T-helper 1 cell treated with Interleukin-12 subunit alpha and Interleukin-12 subunit beta and Interleukin-4 antibody, amounts not matched to agents 30 μg/mL and 1 μg/mL, for 36 hours (primary cell): ENCODE data around the gene DHX35.

Experiments used
- H3K27ac Mint-ChIP-seq: one replicate; pipeline ENCODE4 v1.8.0; 2021; ENCODE audit warnings: mild to moderate bottlenecking, mixed read lengths
- H3K27me3 Mint-ChIP-seq: one replicate; pipeline ENCODE4 v1.8.0; 2021; ENCODE audit warnings: low read depth, mixed read lengths
- H3K36me3 Mint-ChIP-seq: one replicate; pipeline ENCODE4 v1.8.0; 2021; ENCODE audit warnings: low read depth, mixed read lengths
- H3K4me1 Mint-ChIP-seq: one replicate; pipeline ENCODE4 v1.8.0; 2021; ENCODE audit warnings: low read depth, mixed read lengths
- H3K4me3 Mint-ChIP-seq: one replicate; pipeline ENCODE4 v1.8.0; 2021; ENCODE audit warnings: mild to moderate bottlenecking, moderate library complexity, mixed read lengths
- H3K9me3 Mint-ChIP-seq: one replicate; pipeline ENCODE4 v1.8.0; 2021; ENCODE audit warnings: mixed read lengths

DHX35 gene, protein sequence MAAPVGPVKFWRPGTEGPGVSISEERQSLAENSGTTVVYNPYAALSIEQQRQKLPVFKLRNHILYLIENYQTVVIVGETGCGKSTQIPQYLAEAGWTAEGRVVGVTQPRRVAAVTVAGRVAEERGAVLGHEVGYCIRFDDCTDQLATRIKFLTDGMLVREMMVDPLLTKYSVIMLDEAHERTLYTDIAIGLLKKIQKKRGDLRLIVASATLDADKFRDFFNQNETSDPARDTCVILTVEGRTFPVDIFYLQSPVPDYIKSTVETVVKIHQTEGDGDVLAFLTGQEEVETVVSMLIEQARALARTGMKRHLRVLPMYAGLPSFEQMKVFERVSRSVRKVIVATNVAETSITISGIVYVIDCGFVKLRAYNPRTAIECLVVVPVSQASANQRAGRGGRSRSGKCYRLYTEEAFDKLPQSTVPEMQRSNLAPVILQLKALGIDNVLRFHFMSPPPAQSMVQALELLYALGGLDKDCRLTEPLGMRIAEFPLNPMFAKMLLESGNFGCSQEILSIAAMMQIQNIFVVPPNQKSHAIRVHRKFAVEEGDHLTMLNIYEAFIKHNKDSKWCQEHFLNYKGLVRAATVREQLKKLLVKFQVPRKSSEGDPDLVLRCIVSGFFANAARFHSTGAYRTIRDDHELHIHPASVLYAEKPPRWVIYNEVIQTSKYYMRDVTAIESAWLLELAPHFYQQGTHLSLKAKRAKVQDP

GRCh38 chr20:38962044-38962927 is at the start of gene DHX35:
DHX35 (plus strand) TSS chr20:38962344; CDS start chr20:38962368, 24 bp downstream.
- H3K9me3 Mint-ChIP-seq = no peaks in the 10 kb centered on the region
- H3K4me1 Mint-ChIP-seq = peaks cover 26% of the 10 kb centered on the region
- peak within 1 kb of the TSS; percentile 94 for H3K27ac Mint-ChIP-seq
- peak within 1 kb of the TSS; percentile 92 for H3K4me3 Mint-ChIP-seq
- no peaks in the 10 kb centered on the region for H3K27me3 Mint-ChIP-seq
- H3K36me3 Mint-ChIP-seq = peaks cover 12% of the 10 kb centered on the region

- Mint-ChIP-seq H3K27me3 (no peaks in the 10 kb centered on the region), H3K36me3 (peaks cover 33% of the 10 kb centered on the region), H3K27ac (no peak overlapping the region), H3K4me3 (no peak overlapping the region), H3K4me1 (peaks cover under 1% of the 10 kb centered on the region), H3K9me3 (no peaks in the 10 kb centered on the region)
Observed at GRCh38 chr20:38915355-38915754, 46.8 kb upstream of the DHX35 start.

DNA sequence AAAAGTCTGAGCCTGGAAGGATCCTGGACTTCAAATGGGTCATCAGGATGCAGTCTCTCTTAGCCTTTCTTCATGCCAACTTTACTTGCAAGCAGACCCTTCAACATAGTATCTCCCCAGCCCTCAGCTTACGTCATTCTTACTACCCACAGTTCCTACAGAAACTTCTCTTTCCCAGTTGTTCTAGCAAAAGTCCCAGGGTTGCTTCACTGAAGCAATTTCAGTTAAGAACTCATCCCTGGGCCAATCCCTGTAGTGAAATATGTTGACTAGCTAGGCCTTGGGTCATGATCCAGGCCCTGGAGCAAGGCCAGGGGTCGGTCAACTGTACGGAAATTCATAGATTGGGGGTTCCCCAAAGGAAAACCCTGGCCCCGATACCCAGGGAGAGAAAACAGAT is 44.5 kb upstream of the DHX35 start:
- H3K4me1 Mint-ChIP-seq = no peaks in the 10 kb centered on the region
- no peak overlapping the region for H3K27ac Mint-ChIP-seq
- no peaks in the 10 kb centered on the region for H3K27me3 Mint-ChIP-seq
- no peak overlapping the region for H3K4me3 Mint-ChIP-seq
- no peaks in the 10 kb centered on the region for H3K9me3 Mint-ChIP-seq
- peaks cover 35% of the 10 kb centered on the region for H3K36me3 Mint-ChIP-seq

GRCh38 chr20:38918172-38918571 is 44.0 kb upstream of the DHX35 start:
- Mint-ChIP-seq H3K4me1 (no peaks in the 10 kb centered on the region), H3K27ac (no peak overlapping the region), H3K36me3 (peaks cover 34% of the 10 kb centered on the region), H3K9me3 (no peaks in the 10 kb centered on the region), H3K4me3 (no peak overlapping the region), H3K27me3 (no peaks in the 10 kb centered on the region)

DNA sequence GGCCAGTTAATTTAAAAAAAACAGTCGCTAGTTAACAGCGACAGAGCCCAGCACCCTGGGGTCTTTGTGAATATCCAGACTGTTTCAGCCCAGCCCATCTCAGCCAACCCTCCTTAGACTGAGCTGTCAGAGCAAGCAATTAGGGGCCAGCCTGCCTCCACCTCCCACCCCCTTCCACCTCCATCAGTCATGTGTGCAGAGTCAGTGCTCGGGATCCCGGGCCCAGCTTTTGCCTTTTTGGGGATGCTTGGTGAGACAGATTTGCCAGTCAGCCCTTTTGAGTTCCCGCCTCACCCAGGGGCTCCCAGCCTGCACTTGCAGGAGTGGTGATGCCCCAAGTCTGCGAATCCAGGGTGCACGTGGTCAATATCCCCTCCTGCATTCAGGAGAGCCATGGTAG is 42.5 kb upstream of the DHX35 start:
- peaks cover 32% of the 10 kb centered on the region for H3K36me3 Mint-ChIP-seq
- H3K27me3 Mint-ChIP-seq = no peaks in the 10 kb centered on the region
- no peak overlapping the region for H3K27ac Mint-ChIP-seq
- H3K9me3 Mint-ChIP-seq = no peaks in the 10 kb centered on the region
- no peaks in the 10 kb centered on the region for H3K4me1 Mint-ChIP-seq
- H3K4me3 Mint-ChIP-seq = no peak overlapping the region

DNA sequence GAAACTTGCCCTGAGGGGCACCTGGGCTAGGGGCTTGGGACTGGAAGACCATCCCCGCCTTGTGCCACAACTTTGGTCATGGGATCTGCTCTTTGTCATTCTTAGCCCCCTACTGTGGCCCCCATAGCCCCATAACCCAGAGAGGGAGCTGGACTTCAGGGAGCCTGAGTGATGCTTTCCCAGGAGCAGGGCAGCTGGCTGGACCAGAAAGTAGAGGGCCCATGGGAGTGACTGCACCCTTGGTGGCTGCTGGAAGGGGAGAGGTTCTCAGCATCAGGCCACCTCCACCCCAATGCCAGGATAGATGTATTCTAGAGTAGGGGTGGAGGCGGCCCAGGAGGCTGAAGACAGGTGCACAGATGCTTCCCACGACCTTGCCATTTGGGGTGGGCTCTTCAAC is 41.7 kb upstream of the DHX35 start:
- H3K27ac Mint-ChIP-seq = no peak overlapping the region
- no peaks in the 10 kb centered on the region for H3K9me3 Mint-ChIP-seq
- H3K4me3 Mint-ChIP-seq = no peak overlapping the region
- H3K27me3 Mint-ChIP-seq = no peaks in the 10 kb centered on the region
- H3K4me1 Mint-ChIP-seq = no peaks in the 10 kb centered on the region
- H3K36me3 Mint-ChIP-seq = peaks cover 27% of the 10 kb centered on the region

- Mint-ChIP-seq H3K9me3 (no peaks in the 10 kb centered on the region), H3K4me3 (no peak overlapping the region), H3K36me3 (peaks cover 23% of the 10 kb centered on the region), H3K27me3 (no peaks in the 10 kb centered on the region), H3K27ac (no peak overlapping the region), H3K4me1 (no peaks in the 10 kb centered on the region)
Observed at GRCh38 chr20:38920851-38921250, 41.3 kb upstream of the DHX35 start.

- no peak overlapping the region for H3K4me3 Mint-ChIP-seq
- no peaks in the 10 kb centered on the region for H3K27me3 Mint-ChIP-seq
- peaks cover 18% of the 10 kb centered on the region for H3K4me1 Mint-ChIP-seq
- no peak overlapping the region for H3K27ac Mint-ChIP-seq
- H3K9me3 Mint-ChIP-seq = no peaks in the 10 kb centered on the region
- H3K36me3 Mint-ChIP-seq = peaks cover 9% of the 10 kb centered on the region
Observed at GRCh38 chr20:38924718-38925117, 37.4 kb upstream of the DHX35 start.

DNA sequence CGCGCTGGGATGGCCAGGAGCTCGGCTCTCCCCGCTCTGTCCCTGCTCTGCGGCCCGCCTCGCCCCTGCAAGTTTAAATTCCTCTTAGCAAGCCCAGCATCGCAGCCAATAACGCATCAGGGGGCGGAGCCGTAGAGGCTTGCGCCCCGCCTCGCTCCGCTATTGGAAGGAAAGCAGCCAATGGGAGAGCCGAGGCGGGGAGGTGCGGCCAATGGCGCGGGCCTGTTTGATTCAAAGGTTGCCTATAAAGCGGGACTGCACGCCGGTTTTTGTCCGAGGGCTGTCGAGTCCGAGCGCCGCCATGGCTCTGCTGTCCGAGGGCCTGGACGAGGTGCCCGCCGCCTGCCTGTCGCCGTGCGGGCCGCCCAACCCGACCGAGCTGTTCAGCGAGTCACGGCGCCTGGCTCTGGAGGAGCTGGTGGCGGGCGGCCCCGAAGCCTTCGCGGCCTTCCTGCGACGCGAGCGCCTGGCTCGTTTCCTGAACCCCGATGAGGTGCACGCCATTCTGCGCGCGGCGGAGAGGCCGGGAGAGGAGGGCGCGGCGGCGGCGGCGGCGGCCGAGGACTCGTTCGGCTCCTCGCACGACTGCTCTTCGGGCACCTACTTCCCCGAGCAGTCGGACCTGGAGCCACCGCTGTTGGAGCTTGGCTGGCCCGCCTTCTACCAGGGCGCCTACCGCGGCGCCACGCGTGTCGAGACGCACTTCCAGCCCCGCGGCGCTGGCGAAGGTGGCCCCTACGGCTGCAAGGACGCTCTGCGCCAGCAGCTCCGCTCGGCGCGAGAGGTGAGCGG is 35.8 kb upstream of the DHX35 start, which contains the start of gene FAM83D:
FAM83D (plus strand) TSS at position 276 of the 792 bp plus-strand sequence; CDS start at position 302, 26 bp downstream.
- Mint-ChIP-seq H3K27ac (peak within 1 kb of the TSS; percentile 64), H3K4me3 (peak within 1 kb of the TSS; percentile 87), H3K9me3 (no peaks in the 10 kb centered on the region), H3K36me3 (peaks cover 4% of the 10 kb centered on the region), H3K27me3 (no peaks in the 10 kb centered on the region), H3K4me1 (peaks cover 26% of the 10 kb centered on the region)

DNA sequence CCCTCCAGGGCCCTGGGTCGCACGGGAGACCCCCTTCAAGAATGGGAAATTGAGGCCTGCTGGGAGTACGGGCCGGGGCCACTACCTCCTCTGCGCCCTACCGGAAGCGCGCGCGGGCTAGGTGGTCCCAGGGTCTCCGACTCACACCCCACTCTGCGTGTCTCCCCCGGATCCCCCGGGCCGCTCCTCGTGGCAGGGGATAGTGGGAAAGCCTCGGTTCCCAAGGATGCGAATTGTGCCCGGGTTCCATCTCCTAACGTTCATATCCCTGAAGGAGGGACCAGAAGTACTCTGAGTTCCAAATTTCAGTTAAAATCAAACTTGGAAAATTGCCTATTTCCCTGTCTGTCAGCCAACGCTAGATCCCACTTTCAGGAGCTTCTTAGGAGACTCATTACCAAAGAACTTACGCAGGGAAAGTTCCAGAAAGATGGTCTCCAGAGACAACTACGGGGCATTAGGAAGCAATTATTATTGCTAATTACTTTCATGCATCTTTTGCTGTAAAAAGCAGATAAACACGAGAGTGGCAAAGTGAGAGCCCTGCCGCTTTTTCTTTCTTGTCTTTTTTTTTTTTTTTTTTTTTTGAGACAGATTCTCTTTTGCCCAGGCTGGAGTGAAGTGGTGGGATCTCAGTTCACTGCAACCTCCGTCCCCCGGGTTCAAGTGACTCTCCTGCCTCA is 35.1 kb upstream of the DHX35 start:
- Mint-ChIP-seq H3K27ac (peak overlapping the region; percentile 62), H3K4me3 (peak overlapping the region; percentile 87), H3K27me3 (no peaks in the 10 kb centered on the region), H3K36me3 (peaks cover 4% of the 10 kb centered on the region), H3K4me1 (peaks cover 30% of the 10 kb centered on the region), H3K9me3 (no peaks in the 10 kb centered on the region)

- H3K36me3 Mint-ChIP-seq = peaks cover 4% of the 10 kb centered on the region
- H3K4me1 Mint-ChIP-seq = peaks cover 37% of the 10 kb centered on the region
- peak overlapping the region; percentile 60 for H3K27ac Mint-ChIP-seq
- H3K9me3 Mint-ChIP-seq = no peaks in the 10 kb centered on the region
- H3K4me3 Mint-ChIP-seq = peak overlapping the region; percentile 87
- H3K27me3 Mint-ChIP-seq = no peaks in the 10 kb centered on the region
Observed at GRCh38 chr20:38927902-38928578, 34.1 kb upstream of the DHX35 start.

- Mint-ChIP-seq H3K4me1 (peaks cover 41% of the 10 kb centered on the region), H3K9me3 (no peaks in the 10 kb centered on the region), H3K4me3 (no peak overlapping the region), H3K27me3 (no peaks in the 10 kb centered on the region), H3K36me3 (peaks cover 2% of the 10 kb centered on the region), H3K27ac (no peak overlapping the region)
Observed at GRCh38 chr20:38930242-38930569, 31.9 kb upstream of the DHX35 start.

DNA sequence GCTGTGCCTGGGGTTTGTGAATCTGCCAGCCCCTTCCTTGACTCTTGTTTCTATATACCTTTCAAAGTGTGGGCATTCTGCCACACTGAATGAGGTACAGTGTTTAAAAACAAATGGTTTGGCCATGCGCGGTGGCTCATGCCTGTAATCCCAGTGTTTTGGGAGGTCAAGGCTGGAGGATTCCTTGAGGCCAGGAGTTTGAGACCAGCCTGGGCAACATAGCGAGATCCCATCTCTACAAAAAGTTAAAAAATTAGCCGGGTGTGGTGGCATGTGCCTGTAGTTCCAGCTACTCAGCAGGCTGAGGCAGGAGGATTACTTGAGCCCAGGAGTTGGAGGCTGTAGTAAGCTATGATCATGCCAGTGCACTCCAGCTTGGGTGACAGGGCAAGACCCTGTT is 30.2 kb upstream of the DHX35 start:
- no peak overlapping the region for H3K4me3 Mint-ChIP-seq
- H3K27me3 Mint-ChIP-seq = no peaks in the 10 kb centered on the region
- H3K36me3 Mint-ChIP-seq = peaks cover 2% of the 10 kb centered on the region
- H3K9me3 Mint-ChIP-seq = no peaks in the 10 kb centered on the region
- H3K27ac Mint-ChIP-seq = no peak overlapping the region
- H3K4me1 Mint-ChIP-seq = peaks cover 42% of the 10 kb centered on the region
